ENCODE results near the gene PCDHGA11. TPM values are rescaled to one million over a fixed set of nuclear protein-coding genes. Genes with fewer than 3 reads are reported as not detected.

The PCDHGA11 gene
- total and polyA plus RNA-seq, 10 of the 15 experiments (the other 5 are each of a cell fraction or from before 2014, with no cell fraction given) = 0.21 to 3.4 (median 2.2) TPM

DNA sequence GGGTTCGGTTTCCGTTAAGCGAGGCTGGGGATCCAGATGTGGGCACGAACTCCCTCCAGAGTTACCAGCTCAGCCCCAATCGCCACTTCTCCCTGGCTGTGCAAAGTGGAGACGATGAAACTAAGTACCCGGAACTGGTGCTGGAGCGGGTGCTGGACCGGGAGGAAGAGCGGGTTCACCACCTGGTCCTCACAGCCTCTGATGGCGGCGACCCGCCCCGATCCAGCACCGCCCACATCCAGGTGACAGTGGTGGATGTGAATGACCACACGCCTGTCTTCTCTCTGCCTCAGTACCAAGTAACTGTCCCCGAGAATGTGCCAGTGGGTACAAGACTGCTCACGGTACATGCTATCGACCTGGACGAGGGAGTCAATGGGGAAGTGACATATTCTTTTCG, 37.5 kb upstream of the PCDHGA11 start (continued):
- TF ChIP-seq, protein P1, sequence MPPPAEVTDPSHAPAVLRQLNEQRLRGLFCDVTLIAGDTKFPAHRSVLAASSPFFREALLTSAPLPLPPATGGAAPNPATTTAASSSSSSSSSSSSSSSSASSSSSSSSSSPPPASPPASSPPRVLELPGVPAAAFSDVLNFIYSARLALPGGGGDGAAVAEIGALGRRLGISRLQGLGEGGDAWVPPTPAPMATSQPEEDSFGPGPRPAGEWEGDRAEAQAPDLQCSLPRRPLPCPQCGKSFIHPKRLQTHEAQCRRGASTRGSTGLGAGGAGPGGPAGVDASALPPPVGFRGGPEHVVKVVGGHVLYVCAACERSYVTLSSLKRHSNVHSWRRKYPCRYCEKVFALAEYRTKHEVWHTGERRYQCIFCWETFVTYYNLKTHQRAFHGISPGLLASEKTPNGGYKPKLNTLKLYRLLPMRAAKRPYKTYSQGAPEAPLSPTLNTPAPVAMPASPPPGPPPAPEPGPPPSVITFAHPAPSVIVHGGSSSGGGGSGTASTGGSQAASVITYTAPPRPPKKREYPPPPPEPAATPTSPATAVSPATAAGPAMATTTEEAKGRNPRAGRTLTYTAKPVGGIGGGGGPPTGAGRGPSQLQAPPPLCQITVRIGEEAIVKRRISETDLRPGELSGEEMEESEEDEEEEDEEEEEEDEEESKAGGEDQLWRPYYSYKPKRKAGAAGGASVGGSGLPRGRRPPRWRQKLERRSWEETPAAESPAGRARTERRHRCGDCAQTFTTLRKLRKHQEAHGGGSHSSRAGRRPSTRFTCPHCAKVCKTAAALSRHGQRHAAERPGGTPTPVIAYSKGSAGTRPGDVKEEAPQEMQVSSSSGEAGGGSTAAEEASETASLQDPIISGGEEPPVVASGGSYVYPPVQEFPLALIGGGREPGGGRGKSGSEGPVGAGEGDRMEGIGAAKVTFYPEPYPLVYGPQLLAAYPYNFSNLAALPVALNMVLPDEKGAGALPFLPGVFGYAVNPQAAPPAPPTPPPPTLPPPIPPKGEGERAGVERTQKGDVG (CRISPR knock-in tag; IDR thresholded peaks at IDR 0.05) = no peak
- no peak for TF ChIP-seq RB1 (IDR thresholded peaks at IDR 0.05; ENCODE audit: borderline replicate concordance)
- TF ChIP-seq PAX5 (IDR thresholded peaks at IDR 0.05; ENCODE audit: borderline replicate concordance, low read depth, low read length) = no peak

GRCh38 chr5:141384471-141385267, 36.2 kb upstream of the PCDHGA11 start:
- no peaks in the 10 kb centered on the region for H3K79me2 ChIP-seq (ENCODE audit: control insufficient read depth, insufficient read depth, low read length)
- ATAC-seq (no peak), FAIRE-seq (no peak), DNase-seq (ENCODE audit: low read depth, low spot score) (no peak)
- no peak overlapping the region for H2AFZ ChIP-seq (ENCODE audit: control insufficient read depth, low read depth, low read length)
- WGBS (ENCODE audit: insufficient coverage, insufficient replicate concordance, low lambda C conversion rate, missing lambda C conversion rate) = 95% methylated on average over 43 of the region's 43 CpGs
- H3K27me3 ChIP-seq (replicated peaks in 1 of 2; ENCODE audit: control insufficient read depth in 2 of 2, insufficient read depth in 2 of 2, low read length in 1 of 2) = no peaks in the 10 kb centered on the region
- no peak overlapping the region for H3K4me2 ChIP-seq (ENCODE audit: control insufficient read depth, insufficient read depth)
- no peak overlapping the region for H3K9ac ChIP-seq (ENCODE audit: control insufficient read depth, insufficient read depth, low read length)
- H3K4me3 ChIP-seq = no peak overlapping the region
- H3K27ac ChIP-seq (ENCODE audit: control insufficient read depth, insufficient read depth) = no peak overlapping the region
- intact Hi-C loops (cut with micrococcal nuclease; ENCODE audit: unreplicated experiment) (no loop called here), in situ Hi-C loops (cut with MboI) (no loop called here)
- RAD21 ChIA-PET (ENCODE audit: unreplicated experiment) = no interaction called here
- peaks cover 5% of the 10 kb centered on the region; the same call in 2 of the 3 replicates for H3K9me3 ChIP-seq (replicated peaks; ENCODE audit: control insufficient read depth, insufficient read depth, low read length)
- POLR2A ChIA-PET = no interaction called here
- no peaks in the 10 kb centered on the region for H3K36me3 ChIP-seq (ENCODE audit: control insufficient read depth in 2 of 2, insufficient read depth in 2 of 2, low read length in 1 of 2)
- H3K4me1 ChIP-seq (ENCODE audit: control insufficient read depth, insufficient read depth, low read length) = no peaks in the 10 kb centered on the region
- no peaks in the 10 kb centered on the region for H4K20me1 ChIP-seq (ENCODE audit: control insufficient read depth, insufficient read depth)
- SMC1A ChIA-PET (ENCODE audit: uncharacterized antibody, unreplicated experiment) = no interaction called here
- BruUV-seq (replicated peaks) = no TSS peak
- CTCF ChIA-PET = no interaction called here
- no peak for TF ChIP-seq SREBF2 (IDR thresholded peaks at IDR 0.05; ENCODE audit: low read length)
- TF ChIP-seq STAT3 (IDR thresholded peaks at IDR 0.05; ENCODE audit: low read depth, low read length) = no peak
- no peak for TF ChIP-seq GABPA (IDR thresholded peaks at IDR 0.05; ENCODE audit: low read depth)
- no peak for TF ChIP-seq HDGF (IDR thresholded peaks at IDR 0.05)
- TF ChIP-seq ZNF217 (IDR thresholded peaks at IDR 0.05) = no peak
- TF ChIP-seq RUNX3 (IDR thresholded peaks at IDR 0.05; ENCODE audit: low read length) = no peak
- no peak for TF ChIP-seq ESRRA (IDR thresholded peaks at IDR 0.05; ENCODE audit: low read length)
- no peak for TF ChIP-seq JUNB (IDR thresholded peaks at IDR 0.05)
- TF ChIP-seq, protein P2, sequence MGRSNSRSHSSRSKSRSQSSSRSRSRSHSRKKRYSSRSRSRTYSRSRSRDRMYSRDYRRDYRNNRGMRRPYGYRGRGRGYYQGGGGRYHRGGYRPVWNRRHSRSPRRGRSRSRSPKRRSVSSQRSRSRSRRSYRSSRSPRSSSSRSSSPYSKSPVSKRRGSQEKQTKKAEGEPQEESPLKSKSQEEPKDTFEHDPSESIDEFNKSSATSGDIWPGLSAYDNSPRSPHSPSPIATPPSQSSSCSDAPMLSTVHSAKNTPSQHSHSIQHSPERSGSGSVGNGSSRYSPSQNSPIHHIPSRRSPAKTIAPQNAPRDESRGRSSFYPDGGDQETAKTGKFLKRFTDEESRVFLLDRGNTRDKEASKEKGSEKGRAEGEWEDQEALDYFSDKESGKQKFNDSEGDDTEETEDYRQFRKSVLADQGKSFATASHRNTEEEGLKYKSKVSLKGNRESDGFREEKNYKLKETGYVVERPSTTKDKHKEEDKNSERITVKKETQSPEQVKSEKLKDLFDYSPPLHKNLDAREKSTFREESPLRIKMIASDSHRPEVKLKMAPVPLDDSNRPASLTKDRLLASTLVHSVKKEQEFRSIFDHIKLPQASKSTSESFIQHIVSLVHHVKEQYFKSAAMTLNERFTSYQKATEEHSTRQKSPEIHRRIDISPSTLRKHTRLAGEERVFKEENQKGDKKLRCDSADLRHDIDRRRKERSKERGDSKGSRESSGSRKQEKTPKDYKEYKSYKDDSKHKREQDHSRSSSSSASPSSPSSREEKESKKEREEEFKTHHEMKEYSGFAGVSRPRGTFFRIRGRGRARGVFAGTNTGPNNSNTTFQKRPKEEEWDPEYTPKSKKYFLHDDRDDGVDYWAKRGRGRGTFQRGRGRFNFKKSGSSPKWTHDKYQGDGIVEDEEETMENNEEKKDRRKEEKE (IDR thresholded peaks at IDR 0.05) = no peak
- TF ChIP-seq SUZ12 (IDR thresholded peaks at IDR 0.05; ENCODE audit: unreplicated experiment) = no peak
- TF ChIP-seq ASH2L (IDR thresholded peaks at IDR 0.05; ENCODE audit: borderline replicate concordance, low read depth) = no peak
- no peak for TF ChIP-seq CBX3 (IDR thresholded peaks at IDR 0.05; ENCODE audit: borderline replicate concordance, low read depth)
- TF ChIP-seq CEBPB (IDR thresholded peaks at IDR 0.05; ENCODE audit: borderline replicate concordance in 1 of 2, low read depth in 2 of 2, low read length in 2 of 2) = no peak
- TF ChIP-seq ATF2 (IDR thresholded peaks at IDR 0.05; ENCODE audit: low read length) = no peak
